Raji (cell line): ENCODE data around the gene MESP2.

Experiments
- POLR2A ChIP-seq: IDR thresholded peaks from 2 replicates; pipeline ENCODE4 v1.6.1; 2011; ENCODE audit warnings: low read depth, low read length, control low read depth; ENCODE audit not compliant: insufficient read depth

MESP2 gene

GRCh38 chr15:89823836-89824606 is 47.9 kb downstream of the MESP2 start:
- TF ChIP-seq POLR2A = no peak

DNA sequence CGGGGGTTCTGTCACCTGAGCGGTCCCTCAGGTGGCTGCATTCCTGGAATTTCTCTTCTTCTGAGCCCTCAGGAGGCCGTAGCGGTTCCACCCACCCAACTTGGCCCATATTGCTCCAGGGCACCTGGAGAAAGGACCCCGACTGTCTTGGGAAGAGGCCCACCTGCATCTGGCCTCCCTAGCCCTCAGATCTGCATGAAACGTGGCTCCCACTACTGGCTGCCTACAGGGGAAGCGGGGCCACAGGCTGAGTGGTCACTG is 48.4 kb downstream of the MESP2 start:
- no peak for TF ChIP-seq POLR2A

GRCh38 chr15:89825271-89825940 is 49.3 kb downstream of the MESP2 start:
- TF ChIP-seq POLR2A = no peak

DNA sequence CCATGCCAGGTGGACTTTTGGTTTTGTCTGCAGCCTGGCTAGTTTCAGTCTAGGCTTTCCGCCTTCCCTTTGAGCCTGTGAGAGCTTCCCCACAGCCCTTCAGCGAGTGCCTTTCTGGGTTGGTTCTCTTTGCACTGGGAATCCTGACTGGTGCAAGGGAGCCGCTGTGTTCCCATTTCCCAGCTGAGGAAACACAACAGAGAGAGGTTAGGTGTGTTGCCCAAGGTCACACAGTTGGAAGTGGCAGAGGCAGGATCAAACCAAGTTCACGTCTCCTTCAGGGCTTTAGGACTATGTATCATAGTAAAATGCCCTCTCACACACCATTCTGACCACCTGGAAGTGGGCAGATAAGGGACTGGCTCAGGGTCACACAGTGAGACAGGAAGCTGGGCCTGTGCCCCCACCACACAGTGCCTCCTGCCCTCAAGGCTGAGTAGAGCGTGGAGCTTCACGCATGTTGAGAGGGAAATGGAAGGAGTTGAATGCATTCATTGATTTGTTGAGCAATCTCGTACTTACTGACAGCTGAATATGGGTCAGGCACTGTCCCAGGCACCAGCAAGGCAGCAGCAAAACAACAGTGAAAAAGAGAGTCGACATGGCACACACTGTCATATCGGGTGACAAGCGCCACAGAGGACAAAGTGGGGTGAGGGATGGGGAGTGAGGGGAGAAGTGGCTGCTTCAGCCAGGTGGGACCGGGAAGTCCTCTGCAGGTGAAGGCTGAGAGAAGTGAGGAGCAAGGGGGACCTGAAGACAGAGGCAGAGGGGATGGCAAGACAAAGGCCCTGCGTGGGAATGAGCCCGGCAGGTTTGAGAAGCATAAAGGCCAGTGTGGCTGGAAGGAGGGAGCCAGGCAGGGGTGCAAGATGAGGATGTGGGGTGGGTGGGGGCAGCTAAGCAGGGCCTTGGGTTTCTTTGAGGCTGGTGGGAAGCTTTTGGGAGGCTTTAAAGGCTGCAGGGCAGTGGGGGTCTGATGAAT is 50.8 kb downstream of the MESP2 start:
- no peak for TF ChIP-seq POLR2A

DNA sequence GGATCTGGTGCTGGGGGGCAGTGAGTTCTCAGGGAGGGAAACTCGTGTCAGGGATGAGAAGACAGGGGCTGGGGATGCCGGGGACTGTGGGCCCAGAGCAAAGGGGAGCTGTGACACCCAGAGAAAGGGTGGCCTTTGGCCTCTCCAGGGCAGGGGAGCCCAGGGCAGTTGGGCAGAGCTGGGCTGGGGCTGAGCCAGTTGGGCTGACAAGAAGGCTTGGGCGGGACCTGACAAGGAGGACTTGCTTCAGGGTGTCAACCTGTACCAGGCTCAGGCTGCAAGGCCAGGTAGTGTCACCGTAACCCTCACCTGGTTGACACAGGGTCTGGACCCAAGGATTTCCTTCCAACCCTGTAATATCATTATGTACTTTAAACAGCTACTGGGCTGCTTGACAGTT is 51.7 kb downstream of the MESP2 start:
- no peak for TF ChIP-seq POLR2A
